OCI-LY7 (cell line): Measurements from ENCODE around the gene CCDC91. TPM values are rescaled to one million over a fixed set of nuclear protein-coding genes. Genes with fewer than 3 reads are reported as not detected.

ENCODE experiments used
- BruUV-seq: library from RNA; stranded (reverse); fragments of 400-500 nt; replicated peaks from 2 replicates; lab custom pipeline; 2021; lab: Mats Ljungman, UMichigan
- CTCF ChIA-PET: fragments of 300-600 bp; sonication (Branson Sonifier 250); formaldehyde crosslinking; loops from one replicate; lab custom pipeline; 2022; ENCODE audit warnings: antibody characterized with exemption; ENCODE audit not compliant: unreplicated experiment; lab: Charles Lee
- POLR2A ChIA-PET: fragments of 300-600 bp; sonication (Branson Sonifier 250); formaldehyde crosslinking; loops from one replicate; lab custom pipeline; 2022; ENCODE audit warnings: antibody characterized with exemption; lab: Charles Lee
- DNase-seq: peaks from one replicate; pipeline ENCODE4 v3.0.0-alpha.2; 2015; ENCODE audit warnings: low spot score
- H2AFZ ChIP-seq: fragments of 200-600 bp; sonication (generic), shearing (Covaris generic); 2 replicates; pipeline ENCODE4 v1.6.1; 2014; ENCODE audit warnings: mild to moderate bottlenecking, antibody characterized with exemption, low read length, moderate library complexity
- H3K27ac ChIP-seq: fragments of 200-600 bp; sonication (generic); 2 replicates; pipeline ENCODE4 v1.5.1; 2014; ENCODE audit warnings: mixed run types, low read depth, mild to moderate bottlenecking, moderate library complexity, low read length, inconsistent platforms; ENCODE audit not compliant: poor library complexity, severe bottlenecking
- H3K36me3 ChIP-seq: fragments of 200-600 bp; sonication (generic); 2 replicates; pipeline ENCODE4 v1.6.1; 2014; ENCODE audit warnings: mild to moderate bottlenecking, antibody characterized with exemption, low read length, moderate library complexity, mixed read lengths; ENCODE audit not compliant: insufficient read depth
- H3K4me1 ChIP-seq: fragments of 200-600 bp; sonication (generic); 2 replicates; pipeline ENCODE4 v1.5.1; 2014; ENCODE audit warnings: mild to moderate bottlenecking, low read length; ENCODE audit not compliant: insufficient read depth, poor library complexity, severe bottlenecking
- H3K4me2 ChIP-seq: fragments of 200-600 bp; sonication (generic); 2 replicates; pipeline ENCODE4 v1.6.1; 2014; ENCODE audit warnings: mild to moderate bottlenecking, low read length
- H3K4me3 ChIP-seq: fragments of 200-600 bp; sonication (generic); 2 replicates; pipeline ENCODE4 v1.5.1; 2014; ENCODE audit warnings: mild to moderate bottlenecking, low read depth, low read length; ENCODE audit not compliant: poor library complexity, severe bottlenecking
- H3K79me2 ChIP-seq: fragments of 200-600 bp; sonication (generic); 2 replicates; pipeline ENCODE4 v1.6.1; 2016; ENCODE audit warnings: low read depth, mild to moderate bottlenecking, low read length, moderate library complexity, mixed read lengths; ENCODE audit not compliant: insufficient read depth
- H3K9me2 ChIP-seq: fragments of 200-600 bp; sonication (generic); 2 replicates; pipeline ENCODE4 v1.6.1; 2016; ENCODE audit warnings: mild to moderate bottlenecking, low read length, mixed read lengths; ENCODE audit not compliant: insufficient read depth
- H3K9me3 ChIP-seq: fragments of 200-600 bp; sonication (generic); 2 replicates; pipeline ENCODE4 v1.6.1; 2014; ENCODE audit warnings: mild to moderate bottlenecking, mixed run types, low read length, mixed read lengths
- H4K20me1 ChIP-seq: fragments of 200-600 bp; sonication (generic); 2 replicates; pipeline ENCODE4 v1.6.1; 2014; ENCODE audit warnings: mild to moderate bottlenecking, antibody characterized with exemption, low read length, moderate library complexity, mixed read lengths; ENCODE audit not compliant: insufficient read depth
- EZH2phosphoT487 ChIP-seq: fragments of 200-600 bp; sonication (generic); IDR thresholded peaks from 2 replicates; pipeline ENCODE4 v1.6.1; 2018; ENCODE audit warnings: low read depth, borderline replicate concordance, mild to moderate bottlenecking, mixed run types, antibody characterized with exemption, low read length, moderate library complexity, mixed read lengths
- intact Hi-C: fragments of 100-400 bp; cut with micrococcal nuclease; formaldehyde crosslinking; loops from one replicate; pipeline ENCODE4 v1.10.0; 2022; ENCODE audit not compliant: unreplicated experiment
- total RNA-seq, 2 experiments: library from RNA; depleted of rRNA in 1 of 2; stranded (reverse); fragments of >200 nt in 1 of 2; shearing (Covaris generic) in 1 of 2; gene quantifications; 2 replicates each; pipeline ENCODE4 v1.2.3, GENCODE V29; 2014 to 2022
- TF ChIP-seq, protein P1 (sequence below): fragments of 200-600 bp; sonication (generic); conservative IDR thresholded peaks from 2 replicates; pipeline ENCODE4 v1.5.1; 2014; ENCODE audit warnings: mild to moderate bottlenecking, antibody characterized with exemption, low read length, moderate library complexity, mixed read lengths

CCDC91 gene
- total RNA-seq, 2 experiments from 2014 or later, result 15.8 to 23.8 TPM

DNA sequence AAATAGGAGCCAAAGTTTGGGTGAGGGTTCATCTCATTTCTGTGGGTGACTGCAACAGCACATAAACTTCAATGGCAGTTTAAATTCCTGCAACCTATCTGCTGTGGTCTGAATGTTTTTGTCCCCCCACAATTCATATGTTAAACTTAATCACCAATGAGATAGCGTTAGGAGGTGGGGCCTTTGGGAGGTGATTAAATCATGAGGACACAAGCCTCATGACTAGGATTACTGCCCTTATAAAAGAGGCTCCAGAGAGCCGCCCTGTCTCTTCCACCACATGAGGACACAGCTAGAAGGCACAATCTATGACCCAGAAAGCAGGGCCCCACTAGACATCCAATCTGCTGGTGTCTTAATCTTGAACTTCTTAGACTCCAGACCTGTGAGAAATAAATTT is 3.8 kb upstream of the CCDC91 start:
- Histone ChIP-seq H4K20me1 (no peaks in the 10 kb centered on the region), H3K79me2 (peaks cover 8% of the 10 kb centered on the region; the same call in 1 of the 2 replicates), H3K4me2 (no peak overlapping the region), H3K4me3 (no peak overlapping the region), H2AFZ (no peak overlapping the region), H3K27ac (no peak overlapping the region), H3K9me3 (no peaks in the 10 kb centered on the region), H3K9me2 (no peaks in the 10 kb centered on the region), H3K4me1 (peaks cover 12% of the 10 kb centered on the region), H3K36me3 (no peaks in the 10 kb centered on the region)
- POLR2A ChIA-PET, result interaction anchor here (0.6 to 0.7 kb wide), 2 partner anchors 599 to 941 kb away, joined by 3 to 4 read pairs; no protein-coding TSS in a partner anchor
- intact Hi-C loops, result no loop called here
- no peak for TF ChIP-seq EZH2phosphoT487
- no TSS peak for BruUV-seq
- DNase-seq, result no peak
- CTCF ChIA-PET, result no interaction called here

DNA sequence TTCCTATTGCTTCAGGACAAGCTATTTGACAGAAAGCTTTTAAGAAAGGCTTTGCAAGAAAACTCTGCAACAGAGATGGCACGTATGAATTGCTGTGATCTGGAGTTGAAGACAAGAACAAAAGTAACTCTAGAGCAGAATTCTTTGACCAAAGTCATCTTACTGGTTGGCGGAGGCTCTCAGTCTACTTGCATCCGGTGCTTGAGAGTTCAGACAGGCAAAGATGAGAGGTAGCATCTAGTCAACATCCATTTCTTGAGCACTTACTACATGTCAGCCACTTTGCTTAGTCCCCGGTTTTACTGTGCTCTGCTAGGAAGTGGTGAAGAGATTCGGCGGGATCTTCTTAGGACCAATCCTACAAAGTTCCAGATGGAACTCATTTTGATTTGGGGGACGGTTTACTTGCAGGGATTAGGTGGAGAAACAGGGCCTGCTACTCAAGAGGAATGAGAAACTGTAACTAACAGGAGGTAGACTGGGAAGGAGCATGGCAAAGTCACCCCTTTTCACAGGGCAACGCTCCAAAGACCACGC is 404 bp upstream of the CCDC91 start:
- peak overlapping the region; percentile 83 for H3K4me3 ChIP-seq
- intact Hi-C loops, result loop anchor here (10.0 kb wide), 1 partner anchor 475 kb away; the partner anchor contains the start of gene MRPS35
- no peaks in the 10 kb centered on the region for H4K20me1 ChIP-seq
- TSS peak; percentile 76 for BruUV-seq
- H3K36me3 ChIP-seq, result peaks cover 4% of the 10 kb centered on the region; the same call in 1 of the 2 replicates
- no peaks in the 10 kb centered on the region for H3K9me3 ChIP-seq
- peak overlapping the region; percentile 49 for H3K27ac ChIP-seq
- peak overlapping the region; percentile 100 for H2AFZ ChIP-seq
- ChIA-PET POLR2A (interaction anchor here (0.6 kb wide), 1 partner anchor 10 kb away, joined by 3 read pairs; no protein-coding TSS in a partner anchor), CTCF (no interaction called here)
- no peak for DNase-seq
- peak overlapping the region; percentile 82 for H3K4me2 ChIP-seq
- peaks cover 23% of the 10 kb centered on the region; the same call in 1 of the 2 replicates for H3K79me2 ChIP-seq
- peaks cover 15% of the 10 kb centered on the region for H3K4me1 ChIP-seq
- H3K9me2 ChIP-seq, result no peaks in the 10 kb centered on the region
- TF ChIP-seq, protein P1, sequence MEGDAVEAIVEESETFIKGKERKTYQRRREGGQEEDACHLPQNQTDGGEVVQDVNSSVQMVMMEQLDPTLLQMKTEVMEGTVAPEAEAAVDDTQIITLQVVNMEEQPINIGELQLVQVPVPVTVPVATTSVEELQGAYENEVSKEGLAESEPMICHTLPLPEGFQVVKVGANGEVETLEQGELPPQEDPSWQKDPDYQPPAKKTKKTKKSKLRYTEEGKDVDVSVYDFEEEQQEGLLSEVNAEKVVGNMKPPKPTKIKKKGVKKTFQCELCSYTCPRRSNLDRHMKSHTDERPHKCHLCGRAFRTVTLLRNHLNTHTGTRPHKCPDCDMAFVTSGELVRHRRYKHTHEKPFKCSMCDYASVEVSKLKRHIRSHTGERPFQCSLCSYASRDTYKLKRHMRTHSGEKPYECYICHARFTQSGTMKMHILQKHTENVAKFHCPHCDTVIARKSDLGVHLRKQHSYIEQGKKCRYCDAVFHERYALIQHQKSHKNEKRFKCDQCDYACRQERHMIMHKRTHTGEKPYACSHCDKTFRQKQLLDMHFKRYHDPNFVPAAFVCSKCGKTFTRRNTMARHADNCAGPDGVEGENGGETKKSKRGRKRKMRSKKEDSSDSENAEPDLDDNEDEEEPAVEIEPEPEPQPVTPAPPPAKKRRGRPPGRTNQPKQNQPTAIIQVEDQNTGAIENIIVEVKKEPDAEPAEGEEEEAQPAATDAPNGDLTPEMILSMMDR, result no peak
- no peak for TF ChIP-seq EZH2phosphoT487

DNA sequence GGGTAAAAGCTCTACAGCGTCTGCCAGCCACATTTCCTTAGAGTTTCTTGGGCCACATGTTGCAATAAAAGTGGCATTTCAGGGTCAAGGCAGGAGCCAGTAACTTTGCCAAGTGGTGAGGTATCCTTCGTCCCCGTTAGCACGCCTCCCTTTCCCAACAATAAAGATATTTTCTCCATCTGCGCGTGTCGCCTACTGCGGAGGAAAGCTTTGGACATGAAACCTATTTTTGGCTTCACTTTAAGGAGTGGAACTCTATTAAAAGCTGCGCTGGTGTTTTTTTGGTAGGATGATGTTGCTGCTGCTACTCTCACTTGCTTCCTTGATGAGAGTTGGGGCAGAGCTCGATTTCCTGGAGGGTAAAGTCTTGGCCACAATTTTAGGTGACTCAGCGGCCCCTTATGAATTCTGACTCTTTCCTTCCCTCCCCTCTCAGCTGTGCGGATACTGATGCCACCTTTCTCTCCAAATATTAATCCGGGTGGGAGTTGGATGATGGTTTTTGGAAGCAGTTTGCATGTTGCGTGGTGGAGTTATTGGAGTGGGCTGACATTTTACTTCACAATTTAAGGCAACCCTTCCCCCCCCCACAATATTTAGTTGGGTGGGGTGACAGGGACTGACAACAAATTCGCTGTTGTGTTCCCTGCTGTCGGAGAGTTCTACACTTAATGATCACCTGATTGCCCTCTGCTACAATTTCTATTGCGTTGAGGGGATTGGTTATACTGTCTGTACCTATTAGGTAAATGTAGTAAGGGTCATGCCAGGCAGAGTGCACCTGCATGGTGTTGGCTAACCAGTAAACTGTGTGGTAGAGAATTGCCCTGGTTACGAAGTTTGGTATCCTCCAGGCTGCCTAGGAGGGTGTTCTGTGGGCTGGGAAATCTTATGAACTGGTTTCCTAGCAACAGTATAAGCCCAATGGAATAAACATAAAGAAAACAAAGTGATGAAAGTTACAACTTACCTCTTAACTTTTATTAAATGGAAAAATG is 1.1 kb downstream of the CCDC91 start:
- Histone ChIP-seq H3K79me2 (peaks cover 30% of the 10 kb centered on the region; the same call in 1 of the 2 replicates), H3K4me1 (peaks cover 15% of the 10 kb centered on the region), H3K9me2 (no peaks in the 10 kb centered on the region), H2AFZ (peak overlapping the region; percentile 100), H4K20me1 (no peaks in the 10 kb centered on the region), H3K4me3 (peak overlapping the region; percentile 83), H3K4me2 (peak overlapping the region; percentile 82), H3K27ac (peak overlapping the region; percentile 49), H3K9me3 (no peaks in the 10 kb centered on the region), H3K36me3 (peaks cover 4% of the 10 kb centered on the region; the same call in 1 of the 2 replicates)
- BruUV-seq, result no TSS peak
- intact Hi-C loops, result loop anchor here (10.0 kb wide), 1 partner anchor 477 kb away; the partner anchor contains the start of gene MRPS35
- DNase-seq, result peak; percentile 6
- ChIA-PET POLR2A (interaction anchor here (0.6 to 0.7 kb wide), 3 partner anchors 31 to 318 kb away, joined by 3 read pairs; no protein-coding TSS in a partner anchor), CTCF (no interaction called here)
- TF ChIP-seq, protein P1, result no peak
- no peak for TF ChIP-seq EZH2phosphoT487
